Left ventricle myocardium inferior (tissue), 1 donor: ENCODE measurements around the gene PSTPIP2. TPM values are rescaled to one million over a fixed set of nuclear protein-coding genes. Genes with fewer than 3 reads are reported as not detected.
"Not testable (repeated sequence)": the region's sequence is repeated elsewhere in the genome, so short reads cannot be mapped to it uniquely, and the experiment has no call there.

Experiments used
- DNase-seq: peaks from one replicate; pipeline ENCODE4 v3.0.0-alpha.2; 2020
- H3K27ac ChIP-seq: fragments of 200-600 bp; replicated peaks from 2 replicates; pipeline ENCODE4 v1.8.0; 2021
- H3K27me3 ChIP-seq: fragments of 200-600 bp; 2 replicates; pipeline ENCODE4 v1.8.0; 2021; ENCODE audit warnings: low read depth
- H3K36me3 ChIP-seq: fragments of 200-600 bp; 2 replicates; pipeline ENCODE4 v1.8.0; 2021
- H3K4me1 ChIP-seq: fragments of 200-600 bp; 2 replicates; pipeline ENCODE4 v1.8.0; 2021
- H3K4me3 ChIP-seq: fragments of 200-600 bp; 2 replicates; pipeline ENCODE4 v1.8.0; 2021; ENCODE audit warnings: mild to moderate bottlenecking, moderate library complexity
- H3K9me3 ChIP-seq: fragments of 200-600 bp; replicated peaks from 2 replicates; pipeline ENCODE4 v1.8.0; 2021
- intact Hi-C: fragments of 100-400 bp; cut with micrococcal nuclease; formaldehyde crosslinking; loops from one replicate; pipeline ENCODE4 v1.11.0; 2022
- total RNA-seq: library from RNA; stranded (reverse); fragmentation: NEBNext Ultra II Directional; extraction: Animal tissue kit (Norgen Biotek cat#: 25700); gene quantifications from one replicate; pipeline ENCODE4 v1.2.1, GENCODE V29; 2021
- TF ChIP-seq, protein P1 (sequence below): fragments of 200-600 bp; IDR thresholded peaks from 2 replicates; pipeline ENCODE4 v1.8.0; 2021; ENCODE audit warnings: antibody characterized with exemption, mild to moderate bottlenecking, borderline replicate concordance
- donor health status: DM: no; HTN: yes; CAD: no; lungs with severe emphysema.

Gene PSTPIP2
- total RNA-seq, 1 donor from 2014 or later = 1.8 TPM

DNA sequence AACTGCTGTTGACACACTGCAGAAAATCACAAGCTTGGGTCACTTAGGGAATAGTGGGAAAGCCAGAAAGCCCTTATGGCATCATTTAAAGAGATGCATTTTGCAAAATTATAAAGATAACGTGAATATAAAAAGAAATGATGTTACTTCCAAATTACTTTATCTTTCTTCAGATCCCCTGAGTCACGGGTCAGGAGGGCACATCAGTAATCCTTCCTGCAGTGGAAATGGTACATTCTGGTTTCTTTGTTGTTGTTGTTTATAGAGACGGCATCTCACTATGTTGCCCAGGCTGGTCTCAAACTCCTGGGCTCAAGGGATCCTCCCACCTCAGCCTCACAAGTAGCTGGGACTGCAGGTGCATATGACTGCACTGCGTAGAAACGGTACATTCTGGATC lies 95.1 kb downstream of the PSTPIP2 start:
- TF ChIP-seq, protein P1, sequence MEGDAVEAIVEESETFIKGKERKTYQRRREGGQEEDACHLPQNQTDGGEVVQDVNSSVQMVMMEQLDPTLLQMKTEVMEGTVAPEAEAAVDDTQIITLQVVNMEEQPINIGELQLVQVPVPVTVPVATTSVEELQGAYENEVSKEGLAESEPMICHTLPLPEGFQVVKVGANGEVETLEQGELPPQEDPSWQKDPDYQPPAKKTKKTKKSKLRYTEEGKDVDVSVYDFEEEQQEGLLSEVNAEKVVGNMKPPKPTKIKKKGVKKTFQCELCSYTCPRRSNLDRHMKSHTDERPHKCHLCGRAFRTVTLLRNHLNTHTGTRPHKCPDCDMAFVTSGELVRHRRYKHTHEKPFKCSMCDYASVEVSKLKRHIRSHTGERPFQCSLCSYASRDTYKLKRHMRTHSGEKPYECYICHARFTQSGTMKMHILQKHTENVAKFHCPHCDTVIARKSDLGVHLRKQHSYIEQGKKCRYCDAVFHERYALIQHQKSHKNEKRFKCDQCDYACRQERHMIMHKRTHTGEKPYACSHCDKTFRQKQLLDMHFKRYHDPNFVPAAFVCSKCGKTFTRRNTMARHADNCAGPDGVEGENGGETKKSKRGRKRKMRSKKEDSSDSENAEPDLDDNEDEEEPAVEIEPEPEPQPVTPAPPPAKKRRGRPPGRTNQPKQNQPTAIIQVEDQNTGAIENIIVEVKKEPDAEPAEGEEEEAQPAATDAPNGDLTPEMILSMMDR = no peak
- H3K9me3 ChIP-seq = no peaks in the 10 kb centered on the region
- H3K27ac ChIP-seq = no peak overlapping the region
- no peak overlapping the region for H3K4me3 ChIP-seq
- no peaks in the 10 kb centered on the region for H3K36me3 ChIP-seq
- intact Hi-C loops = no loop called here
- H3K4me1 ChIP-seq = peaks cover 13% of the 10 kb centered on the region
- H3K27me3 ChIP-seq = no peaks in the 10 kb centered on the region
- no peak for DNase-seq

DNA sequence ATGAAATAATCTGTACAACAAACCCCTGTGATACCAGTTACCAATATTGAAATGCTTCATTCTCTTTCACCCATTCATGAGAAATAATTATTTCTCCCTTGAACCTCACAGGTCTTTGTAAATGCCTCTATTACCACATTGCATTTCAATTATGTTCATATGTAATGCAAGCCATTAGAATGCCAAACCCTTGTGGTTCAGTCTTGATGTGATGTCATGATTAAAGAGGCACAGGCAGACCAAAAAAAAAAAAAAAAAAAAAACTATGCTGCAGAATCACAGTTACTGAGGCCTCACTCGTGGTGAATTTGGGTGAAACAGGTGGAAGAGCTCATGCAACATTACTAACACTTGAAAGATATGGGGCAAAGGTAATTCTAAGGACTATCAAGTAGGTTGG lies 95.5 kb downstream of the PSTPIP2 start:
- Histone ChIP-seq H3K4me1 (peaks cover 13% of the 10 kb centered on the region), H3K9me3 (no peaks in the 10 kb centered on the region), H3K4me3 (no peak overlapping the region), H3K27ac (no peak overlapping the region), H3K27me3 (no peaks in the 10 kb centered on the region), H3K36me3 (no peaks in the 10 kb centered on the region)
- TF ChIP-seq, protein P1 = no peak
- intact Hi-C loops = no loop called here
- DNase-seq = no peak

DNA sequence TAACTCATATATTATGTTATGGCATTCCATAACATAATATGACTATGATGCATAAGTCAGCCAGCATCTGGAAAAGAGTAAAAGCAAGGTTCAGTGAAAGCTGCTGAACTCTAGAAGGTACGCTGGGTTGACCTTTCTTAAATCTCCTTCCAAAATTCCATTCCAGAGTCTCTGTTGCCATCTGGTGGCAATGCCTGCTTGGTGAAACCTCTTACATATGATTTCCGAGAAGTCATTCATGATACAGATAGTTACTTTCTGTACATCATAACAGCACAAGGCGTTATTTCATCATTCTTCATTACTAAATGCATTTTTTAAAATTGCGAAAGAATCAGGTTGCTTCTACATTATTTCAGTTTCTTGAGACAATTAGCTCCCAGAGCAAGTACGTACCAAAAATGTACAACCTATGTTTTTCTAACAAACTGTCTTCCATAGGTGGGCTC lies 97.9 kb downstream of the PSTPIP2 start:
- Histone ChIP-seq H3K27ac (no peak overlapping the region), H3K27me3 (no peaks in the 10 kb centered on the region), H3K36me3 (no peaks in the 10 kb centered on the region), H3K4me3 (no peak overlapping the region), H3K4me1 (peaks cover 4% of the 10 kb centered on the region), H3K9me3 (no peaks in the 10 kb centered on the region)
- peak; percentile 23 for DNase-seq
- TF ChIP-seq, protein P1 = peak; percentile 77
- intact Hi-C loops = no loop called here

DNA sequence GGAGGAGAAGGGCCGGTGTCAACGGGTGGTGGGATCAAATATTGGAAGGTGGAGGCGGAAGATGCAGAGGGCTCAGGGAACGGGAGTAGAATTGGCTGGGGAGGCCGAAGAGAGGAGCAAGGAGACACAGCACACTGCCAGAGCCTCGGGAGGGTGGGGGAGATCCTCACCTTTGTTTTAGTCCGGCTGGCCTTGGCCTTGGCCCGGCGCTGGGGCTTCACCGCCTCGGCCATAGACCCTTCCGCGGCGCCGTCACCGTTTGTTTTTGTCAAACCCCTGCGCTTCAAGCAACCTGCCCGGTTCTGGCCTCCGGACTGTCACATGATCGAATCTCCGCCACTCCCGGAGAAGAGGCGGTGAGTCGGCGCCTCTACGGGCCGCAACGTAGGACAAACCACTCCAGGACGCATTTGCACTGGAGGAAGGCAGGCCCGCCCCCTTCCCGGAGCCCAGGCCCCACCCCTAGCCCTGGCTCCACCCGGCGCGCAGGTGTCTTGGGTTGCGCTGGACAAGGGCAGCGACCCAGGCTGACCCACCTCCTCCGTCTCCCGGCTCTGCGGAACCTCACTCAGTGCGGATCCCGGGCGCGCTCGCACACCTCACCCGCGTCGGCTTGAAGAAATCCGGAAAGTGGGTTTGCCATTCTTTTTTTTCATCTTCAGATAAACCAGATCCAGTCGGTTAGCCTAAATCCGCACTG lies 104.9 kb downstream of the PSTPIP2 start, which contains the start of gene EPG5:
Gene EPG5 (minus strand): TSS at position 323 of the 700 bp plus-strand sequence. CDS start 90 bp downstream, at position 233.
- Histone ChIP-seq H3K4me3 (peak within 1 kb of the TSS; percentile 86), H3K4me1 (peaks cover 42% of the 10 kb centered on the region), H3K27me3 (no peaks in the 10 kb centered on the region), H3K9me3 (no peaks in the 10 kb centered on the region), H3K27ac (peak within 1 kb of the TSS; percentile 74), H3K36me3 (peaks cover 7% of the 10 kb centered on the region)
- DNase-seq = peak; percentile 96
- TF ChIP-seq, protein P1 = no peak
- intact Hi-C loops = no loop called here

DNA sequence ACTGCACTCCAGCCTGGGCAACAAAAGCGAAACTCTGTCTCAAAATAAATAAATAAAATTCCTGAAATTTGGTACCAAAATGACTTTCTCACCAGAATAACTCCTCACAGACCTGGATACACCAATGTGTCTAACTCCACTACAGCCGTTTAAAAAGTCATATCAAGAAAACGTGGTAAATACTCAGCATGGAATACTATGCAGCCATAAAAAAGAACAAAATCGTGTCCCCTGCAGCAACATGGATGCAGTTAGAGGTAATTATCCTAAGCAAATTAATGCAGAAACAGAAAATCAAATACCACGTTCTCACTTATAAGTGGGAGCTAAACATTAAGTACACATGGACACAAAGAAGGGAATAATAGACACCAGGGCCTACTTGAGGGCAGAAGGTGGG lies 107.1 kb downstream of the PSTPIP2 start:
- H3K27ac ChIP-seq, DNase-seq, H3K4me3 ChIP-seq, H3K27me3 ChIP-seq, intact Hi-C loops, H3K36me3 ChIP-seq, H3K9me3 ChIP-seq: not testable (repeated sequence)
- H3K4me1 ChIP-seq = peaks cover 58% of the 10 kb centered on the region

DNA sequence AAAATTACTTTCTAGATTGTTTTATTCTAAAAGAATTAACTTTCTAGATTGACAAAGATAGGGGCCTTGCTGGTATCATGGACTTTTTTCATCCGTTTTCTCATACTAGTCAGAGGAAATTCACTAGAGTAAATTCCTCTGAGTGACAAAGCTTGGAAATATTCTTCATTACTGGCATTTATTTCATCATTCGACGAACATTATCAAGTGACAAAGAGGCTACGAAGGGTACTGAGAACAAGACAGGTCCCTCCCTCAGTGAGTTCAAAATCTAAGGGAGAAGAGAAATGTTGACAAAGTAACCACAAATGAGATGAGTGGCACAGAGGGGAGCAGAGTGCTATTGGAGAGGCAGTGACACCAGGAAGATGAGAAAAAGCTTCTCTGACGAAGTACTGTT lies 109.2 kb downstream of the PSTPIP2 start:
- H3K36me3 ChIP-seq = peaks cover 7% of the 10 kb centered on the region
- DNase-seq = no peak
- no peaks in the 10 kb centered on the region for H3K27me3 ChIP-seq
- intact Hi-C loops = no loop called here
- peaks cover 64% of the 10 kb centered on the region for H3K4me1 ChIP-seq
- TF ChIP-seq, protein P1 = no peak
- H3K4me3 ChIP-seq = no peak overlapping the region
- H3K9me3 ChIP-seq = no peaks in the 10 kb centered on the region
- peak overlapping the region; percentile 61 for H3K27ac ChIP-seq
